Activated naive CD8-positive, alpha-beta T cell treated with anti-CD3 and anti-CD28 coated beads, Interleukin-2, amount 10 ng/mL, durations not matched to agents 7 days and 5 days (primary cell): Measurements from ENCODE around the gene ZFP69. TPM values are rescaled to one million over a fixed set of nuclear protein-coding genes. Genes with fewer than 3 reads are reported as not detected.
"Not testable (repeated sequence)": the region's sequence is repeated elsewhere in the genome, so short reads cannot be mapped to it uniquely, and the experiment has no call there.

Experiments used
- ATAC-seq: fragments of 150-1000 bp; cut with Tn5 transposase; one replicate; pipeline ENCODE4 v1.10.0; 2021; ENCODE audit warnings: low read depth, moderate library complexity
- POLR2A ChIA-PET: fragments of 350-600 bp; sonication (Branson Sonifier 250); formaldehyde crosslinking; loops from one replicate; lab custom pipeline; 2021; ENCODE audit warnings: antibody characterized with exemption; lab: Charles Lee
- DNase-seq: peaks from one replicate; pipeline ENCODE4 v3.0.0; 2021
- H3K27ac Mint-ChIP-seq: one replicate; pipeline ENCODE4 v1.8.0; 2022; ENCODE audit warnings: mild to moderate bottlenecking, mixed read lengths
- H3K27me3 Mint-ChIP-seq: one replicate; pipeline ENCODE4 v1.8.0; 2022; ENCODE audit warnings: mild to moderate bottlenecking, moderate library complexity, mixed read lengths
- H3K36me3 Mint-ChIP-seq: one replicate; pipeline ENCODE4 v1.8.0; 2021; ENCODE audit warnings: mild to moderate bottlenecking, mixed read lengths
- H3K4me1 Mint-ChIP-seq: one replicate; pipeline ENCODE4 v1.8.0; 2021; ENCODE audit warnings: mixed read lengths
- H3K4me3 Mint-ChIP-seq: one replicate; pipeline ENCODE4 v1.8.0; 2022; ENCODE audit warnings: mild to moderate bottlenecking, moderate library complexity, mixed read lengths
- H3K9me3 Mint-ChIP-seq: one replicate; pipeline ENCODE4 v1.8.0; 2021; ENCODE audit warnings: mixed read lengths
- total RNA-seq, 2 experiments: library from RNA; stranded (reverse); gene quantifications; one replicate each; pipeline ENCODE4 v1.2.3, GENCODE V29; 2021

The ZFP69 gene
- total RNA-seq, 2 experiments from 2014 or later, result 2.3 to 2.9 TPM

DNA sequence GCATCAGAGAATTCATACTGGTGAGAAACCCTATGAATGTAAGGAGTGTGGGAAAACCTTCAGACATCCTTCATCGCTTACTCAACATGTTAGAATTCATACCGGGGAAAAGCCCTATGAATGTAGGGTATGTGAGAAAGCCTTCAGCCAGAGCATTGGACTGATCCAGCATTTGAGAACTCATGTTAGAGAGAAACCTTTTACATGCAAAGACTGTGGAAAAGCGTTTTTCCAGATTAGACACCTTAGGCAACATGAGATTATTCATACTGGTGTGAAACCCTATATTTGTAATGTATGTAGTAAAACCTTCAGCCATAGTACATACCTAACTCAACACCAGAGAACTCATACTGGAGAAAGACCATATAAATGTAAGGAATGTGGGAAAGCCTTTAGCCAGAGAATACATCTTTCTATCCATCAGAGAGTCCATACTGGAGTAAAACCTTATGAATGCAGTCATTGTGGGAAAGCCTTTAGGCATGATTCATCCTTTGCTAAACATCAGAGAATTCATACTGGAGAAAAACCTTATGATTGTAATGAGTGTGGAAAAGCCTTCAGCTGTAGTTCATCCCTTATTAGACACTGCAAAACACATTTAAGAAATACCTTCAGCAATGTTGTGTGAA is 14.0 kb upstream of the ZFP69 start:
- Mint-ChIP-seq H3K9me3 (peaks cover 49% of the 10 kb centered on the region), H3K4me3 (no peak overlapping the region), H3K27me3 (no peaks in the 10 kb centered on the region), H3K36me3 (peaks cover 78% of the 10 kb centered on the region), H3K27ac (no peak overlapping the region), H3K4me1 (peaks cover 6% of the 10 kb centered on the region)
- ATAC-seq (no peak), DNase-seq (no peak)
- POLR2A ChIA-PET, result no interaction called here

DNA sequence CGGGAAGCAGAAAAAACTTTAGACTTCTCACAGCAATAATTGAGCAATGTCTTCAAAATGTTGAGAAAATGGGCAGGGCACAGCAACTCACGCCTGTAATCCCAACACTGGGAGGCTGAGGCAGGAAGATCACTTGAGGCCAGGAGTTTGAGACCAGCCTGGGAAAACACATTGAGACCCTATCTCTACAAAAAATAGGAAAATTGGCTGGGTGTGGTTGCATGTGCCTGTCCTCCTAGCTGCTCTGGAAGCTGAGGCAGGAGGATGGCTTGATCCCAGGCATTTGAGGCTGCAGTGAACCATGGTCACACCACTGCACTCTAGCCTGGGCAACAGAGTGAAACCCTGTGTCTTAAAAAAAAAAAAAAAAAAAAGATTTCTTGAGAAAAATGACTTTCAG is 7.8 kb upstream of the ZFP69 start:
- DNase-seq (no peak), ATAC-seq (no peak)
- no peak overlapping the region for H3K27ac Mint-ChIP-seq
- peaks cover 47% of the 10 kb centered on the region for H3K36me3 Mint-ChIP-seq
- no peak overlapping the region for H3K4me3 Mint-ChIP-seq
- no peaks in the 10 kb centered on the region for H3K4me1 Mint-ChIP-seq
- POLR2A ChIA-PET, result interaction anchor here (0.7 kb wide), 1 partner anchor 341 kb away, joined by 3 read pairs; no protein-coding TSS in a partner anchor
- H3K27me3 Mint-ChIP-seq, result no peaks in the 10 kb centered on the region
- H3K9me3 Mint-ChIP-seq, result peaks cover 43% of the 10 kb centered on the region

DNA sequence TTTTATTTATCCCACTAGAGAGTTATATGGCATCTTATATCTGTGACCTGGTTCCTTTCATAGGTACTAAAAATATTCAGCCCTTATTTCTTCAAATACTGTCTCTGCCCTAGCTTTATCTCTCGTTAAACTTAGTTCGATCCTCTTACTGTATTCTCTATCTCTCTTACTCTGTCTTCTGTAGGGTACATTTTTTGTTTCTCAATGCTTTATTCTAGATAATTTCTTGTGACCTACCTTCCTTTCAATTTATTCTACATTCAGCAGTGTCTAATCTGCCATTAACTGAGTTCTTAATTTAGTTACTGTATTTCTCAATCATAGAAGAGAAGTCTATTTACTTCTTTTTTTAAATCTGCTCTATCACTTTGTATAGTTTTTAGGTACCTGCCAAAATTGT is 1.8 kb upstream of the ZFP69 start:
- Mint-ChIP-seq H3K4me3 (no peak overlapping the region), H3K9me3 (peaks cover 29% of the 10 kb centered on the region), H3K27ac (no peak overlapping the region), H3K36me3 (peaks cover 25% of the 10 kb centered on the region), H3K4me1 (peaks cover 7% of the 10 kb centered on the region), H3K27me3 (no peaks in the 10 kb centered on the region)
- ATAC-seq (no peak), DNase-seq (no peak)
- POLR2A ChIA-PET, result no interaction called here

DNA sequence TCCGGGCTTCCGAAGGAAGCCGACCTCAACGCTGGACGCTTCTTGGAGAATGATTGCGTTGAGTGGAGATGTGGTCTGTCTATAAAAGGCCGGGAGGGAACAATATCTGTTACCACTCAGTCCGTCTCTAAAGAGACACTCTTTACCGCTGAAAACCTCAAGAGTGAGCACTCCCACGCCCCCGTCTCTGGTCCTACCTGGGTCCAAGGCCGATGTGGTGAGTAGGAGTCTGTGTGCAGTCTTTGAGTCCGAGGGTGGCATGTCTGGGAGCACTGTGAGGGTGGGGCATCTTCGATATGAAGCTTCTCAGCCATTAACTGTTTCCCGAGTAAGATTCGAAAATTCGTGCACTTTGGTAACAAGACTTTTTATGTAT is 576 bp downstream of the ZFP69 start:
- Mint-ChIP-seq H3K4me1 (peaks cover 7% of the 10 kb centered on the region), H3K9me3 (peaks cover 36% of the 10 kb centered on the region), H3K4me3 (peak overlapping the region; percentile 76), H3K27ac (peak overlapping the region; percentile 67), H3K27me3 (no peaks in the 10 kb centered on the region), H3K36me3 (peaks cover 41% of the 10 kb centered on the region)
- no peak for DNase-seq
- peak; percentile 26 for ATAC-seq
- POLR2A ChIA-PET, result interaction anchor here (0.7 to 1.8 kb wide), 3 partner anchors 10 to 31 kb away, joined by 3 to 6 read pairs (median 5); partner anchors contain the start of genes EXO5 and ZFP69B

DNA sequence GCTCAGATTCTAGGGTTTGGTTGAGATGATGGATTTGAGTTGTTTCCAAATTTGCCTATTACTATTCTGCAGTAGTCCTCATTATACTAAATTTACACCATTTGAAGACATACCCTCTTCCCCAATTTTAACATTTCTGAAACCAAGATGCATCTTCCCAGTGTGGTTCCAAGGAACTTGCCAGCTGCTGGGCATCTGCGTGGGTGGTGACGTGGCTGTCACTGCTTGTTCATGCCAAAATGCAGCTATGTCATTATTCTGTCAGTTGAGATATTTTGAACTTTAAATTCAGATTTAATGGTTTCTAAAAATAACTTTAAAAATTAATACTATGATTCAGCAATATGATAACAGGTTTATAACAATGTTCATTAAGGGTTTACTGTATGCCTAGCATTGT is 1.2 kb downstream of the ZFP69 start:
- no peak for ATAC-seq
- H3K36me3 Mint-ChIP-seq, result peaks cover 41% of the 10 kb centered on the region
- peaks cover 30% of the 10 kb centered on the region for H3K9me3 Mint-ChIP-seq
- H3K4me1 Mint-ChIP-seq, result peaks cover 7% of the 10 kb centered on the region
- DNase-seq, result no peak
- peak overlapping the region; percentile 67 for H3K27ac Mint-ChIP-seq
- no peaks in the 10 kb centered on the region for H3K27me3 Mint-ChIP-seq
- POLR2A ChIA-PET, result interaction anchor here (0.6 to 1.8 kb wide), 5 partner anchors 9 to 37 kb away, joined by 3 to 6 read pairs (median 4); partner anchors contain the start of genes EXO5 and ZFP69B
- H3K4me3 Mint-ChIP-seq, result peak overlapping the region; percentile 76

DNA sequence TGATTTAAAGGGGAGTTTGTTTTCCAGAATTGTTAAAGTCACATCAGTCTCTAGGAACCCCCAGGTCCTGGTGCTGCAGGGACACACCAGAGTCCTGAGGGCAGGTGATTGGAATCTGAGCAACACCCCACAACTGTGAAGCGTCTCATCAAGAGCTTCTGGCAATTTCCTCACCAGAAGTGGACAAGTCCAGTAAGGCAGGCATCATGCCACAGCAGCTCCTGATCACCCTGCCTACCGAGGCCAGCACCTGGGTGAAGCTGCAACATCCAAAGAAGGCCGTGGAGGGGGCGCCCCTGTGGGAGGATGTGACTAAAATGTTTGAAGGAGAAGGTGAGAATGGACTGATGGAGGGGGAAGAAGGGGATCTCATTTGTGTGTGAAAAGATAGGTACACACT is 2.1 kb downstream of the ZFP69 start:
- H3K4me3 Mint-ChIP-seq, result no peak overlapping the region
- POLR2A ChIA-PET, result interaction anchor here (1.0 kb wide), 1 partner anchor 28 kb away, joined by 3 read pairs; no protein-coding TSS in a partner anchor
- DNase-seq (no peak), ATAC-seq (no peak)
- no peak overlapping the region for H3K27ac Mint-ChIP-seq
- H3K36me3 Mint-ChIP-seq, result peaks cover 46% of the 10 kb centered on the region
- H3K4me1 Mint-ChIP-seq, result peaks cover 7% of the 10 kb centered on the region
- H3K9me3 Mint-ChIP-seq, result peaks cover 24% of the 10 kb centered on the region
- H3K27me3 Mint-ChIP-seq, result no peaks in the 10 kb centered on the region

DNA sequence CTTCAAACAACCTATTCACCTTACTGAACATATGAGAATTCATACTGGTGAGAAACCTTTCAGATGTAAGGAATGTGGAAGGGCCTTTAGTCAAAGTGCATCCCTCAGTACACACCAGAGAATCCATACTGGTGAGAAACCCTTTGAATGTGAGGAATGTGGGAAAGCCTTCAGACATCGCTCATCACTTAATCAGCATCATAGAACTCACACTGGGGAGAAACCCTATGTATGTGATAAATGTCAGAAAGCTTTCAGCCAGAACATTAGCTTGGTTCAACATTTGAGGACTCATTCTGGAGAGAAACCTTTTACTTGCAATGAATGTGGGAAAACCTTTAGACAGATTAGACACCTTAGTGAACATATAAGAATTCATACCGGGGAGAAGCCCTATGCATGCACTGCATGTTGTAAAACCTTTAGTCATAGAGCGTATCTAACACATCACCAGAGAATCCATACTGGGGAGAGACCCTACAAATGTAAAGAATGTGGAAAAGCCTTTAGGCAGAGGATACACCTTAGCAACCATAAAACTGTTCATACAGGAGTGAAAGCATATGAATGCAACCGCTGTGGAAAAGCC is 18.3 kb downstream of the ZFP69 start:
- Mint-ChIP-seq H3K27ac (no peak overlapping the region), H3K27me3 (no peaks in the 10 kb centered on the region), H3K9me3 (peaks cover 46% of the 10 kb centered on the region), H3K36me3 (peaks cover 71% of the 10 kb centered on the region), H3K4me1 (no peaks in the 10 kb centered on the region), H3K4me3 (no peak overlapping the region)
- DNase-seq, result no peak
- POLR2A ChIA-PET, result interaction anchor here (0.7 kb wide), 2 partner anchors 13 to 14 kb away, joined by 4 read pairs; no protein-coding TSS in a partner anchor
- ATAC-seq, result no peak

DNA sequence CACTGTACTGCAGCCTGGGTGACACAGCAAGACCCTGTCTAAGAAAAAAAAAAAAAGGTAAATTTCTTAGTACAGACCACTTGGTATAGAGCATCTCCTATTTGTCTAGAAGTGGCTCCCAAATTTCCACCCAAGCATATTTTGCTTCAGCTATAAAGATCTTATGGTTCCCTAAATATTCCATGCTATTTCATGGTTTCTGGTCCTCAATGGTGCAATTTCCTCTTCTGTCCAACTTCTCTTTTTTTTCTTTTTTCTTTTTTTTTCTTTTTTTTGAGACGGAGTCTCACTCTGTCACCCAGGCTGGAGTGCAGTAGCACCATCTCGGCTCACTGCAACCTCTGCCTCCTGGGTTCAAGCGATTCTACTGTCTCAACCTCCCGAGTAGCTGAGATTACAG is 25.6 kb downstream of the ZFP69 start:
- Mint-ChIP-seq H3K9me3 (peaks cover 40% of the 10 kb centered on the region), H3K36me3 (peaks cover 55% of the 10 kb centered on the region)
- H3K27me3 Mint-ChIP-seq, POLR2A ChIA-PET, DNase-seq, ATAC-seq, H3K4me3 Mint-ChIP-seq, H3K4me1 Mint-ChIP-seq, H3K27ac Mint-ChIP-seq: not testable (repeated sequence)

DNA sequence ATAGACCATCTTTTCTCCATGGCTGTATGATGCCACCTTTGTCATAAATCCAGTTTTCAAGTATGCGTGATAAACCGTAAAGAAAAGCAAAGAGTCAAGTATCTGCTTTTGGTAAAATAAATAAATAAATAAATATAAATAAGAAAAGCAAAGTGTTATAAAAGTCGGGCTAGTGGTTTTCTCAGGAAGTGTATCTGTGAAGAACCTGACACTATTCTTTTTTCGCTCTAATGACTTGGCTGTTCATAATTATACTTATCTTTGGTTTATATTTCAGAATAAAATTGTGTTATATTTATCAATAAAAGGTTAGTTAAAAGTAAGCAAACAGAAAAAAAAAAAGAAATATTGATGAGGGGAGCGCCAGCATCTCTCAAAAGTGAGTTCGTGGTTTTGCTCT is 30.9 kb downstream of the ZFP69 start:
- Mint-ChIP-seq H3K4me1 (peaks cover 10% of the 10 kb centered on the region), H3K27ac (peak overlapping the region; percentile 86), H3K36me3 (peaks cover 60% of the 10 kb centered on the region), H3K27me3 (no peaks in the 10 kb centered on the region), H3K9me3 (peaks cover 26% of the 10 kb centered on the region), H3K4me3 (peak overlapping the region; percentile 95)
- no peak for ATAC-seq
- POLR2A ChIA-PET, result interaction anchor here (0.6 to 2.0 kb wide), 9 partner anchors 10 to 472 kb away, joined by 3 to 20 read pairs (median 6); partner anchors contain the start of genes CTPS1, ZFP69, ZFP69B and ZNF684
- no peak for DNase-seq

DNA sequence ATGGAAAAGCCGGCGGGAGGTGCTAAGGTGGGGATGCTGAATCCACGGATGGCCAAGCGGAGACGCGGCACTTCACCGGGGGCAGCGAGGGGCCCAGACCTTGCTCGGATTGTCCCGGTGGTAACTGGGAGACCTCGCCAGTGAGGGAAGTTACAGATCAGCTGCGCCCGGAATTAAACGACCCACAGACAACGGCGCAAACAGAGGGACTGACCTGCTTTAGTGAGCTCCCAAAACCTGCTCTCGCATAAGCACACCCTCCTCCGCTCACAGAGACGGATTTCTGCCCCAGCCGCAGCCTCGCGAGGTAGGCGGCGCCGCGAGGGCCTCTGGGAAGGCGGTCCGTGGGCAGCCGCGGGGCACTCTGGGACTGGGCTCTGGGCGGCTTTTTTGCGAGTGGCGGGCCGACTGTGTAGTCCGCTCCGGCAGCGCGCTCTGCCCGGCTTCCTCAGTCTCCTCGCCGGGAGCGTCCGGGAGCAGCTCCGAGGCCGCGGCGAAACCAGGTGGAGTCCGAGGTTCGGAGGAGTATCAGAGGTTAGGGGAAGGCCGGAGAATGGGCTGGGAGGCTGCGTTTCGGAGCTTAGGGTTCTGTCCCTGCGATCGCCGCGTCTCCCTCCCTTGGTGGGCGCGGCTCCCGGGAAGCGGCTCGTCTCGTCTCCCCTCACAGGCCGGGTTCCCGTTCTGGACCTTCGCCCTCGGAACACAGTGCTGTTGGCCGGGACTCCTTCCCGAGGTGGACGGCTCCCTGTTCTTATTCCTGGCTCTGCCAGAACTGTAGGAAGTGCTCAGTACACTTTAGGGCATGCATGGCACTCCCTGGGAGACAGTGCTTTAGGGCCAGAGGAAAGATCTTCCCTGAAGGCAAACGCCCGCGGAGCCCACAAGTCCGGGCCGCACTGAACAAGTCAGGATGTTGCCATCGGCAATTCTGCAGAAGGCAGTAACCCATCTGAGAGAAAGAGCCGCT is 31.6 kb downstream of the ZFP69 start, which contains the start of gene EXO5:
EXO5 (plus strand) TSS at position 393 of the 967 bp plus-strand sequence. CDS start 5,778 bp downstream, outside the sequence.
- Mint-ChIP-seq H3K4me1 (peaks cover 10% of the 10 kb centered on the region), H3K4me3 (peak within 1 kb of the TSS; percentile 95), H3K36me3 (peaks cover 57% of the 10 kb centered on the region), H3K27ac (peak within 1 kb of the TSS; percentile 86), H3K27me3 (no peaks in the 10 kb centered on the region), H3K9me3 (peaks cover 22% of the 10 kb centered on the region)
- DNase-seq, result peak; percentile 91
- peak; percentile 98 for ATAC-seq
- POLR2A ChIA-PET, result interaction anchor here (0.6 to 2.0 kb wide), 13 partner anchors 10 to 471 kb away, joined by 3 to 20 read pairs (median 4); partner anchors contain the start of genes CTPS1, SMAP2, ZFP69 and ZFP69B

DNA sequence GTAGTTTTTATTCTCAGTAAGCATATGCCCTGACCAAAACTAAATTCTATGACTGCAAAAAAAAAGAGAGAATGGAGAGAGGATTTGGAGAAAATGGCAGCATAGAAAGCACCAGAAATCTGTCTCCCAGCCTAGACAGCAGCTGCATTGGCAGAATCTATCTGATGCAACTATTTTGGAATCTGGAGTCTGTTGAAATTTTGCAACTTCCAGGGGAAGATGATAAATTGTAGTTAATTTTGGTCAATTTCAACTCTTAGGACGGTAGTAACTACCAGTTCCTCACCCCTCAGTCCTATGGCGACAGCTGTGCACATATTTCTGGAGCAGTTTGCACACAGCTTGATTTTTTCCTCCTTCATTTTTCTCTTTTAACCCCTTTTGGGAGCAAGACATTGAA is 42.4 kb downstream of the ZFP69 start:
- H3K36me3 Mint-ChIP-seq, result peaks cover 40% of the 10 kb centered on the region
- POLR2A ChIA-PET, result interaction anchor here (3.0 kb wide), 1 partner anchor 11 kb away, joined by 10 read pairs; the partner anchor contains the start of gene EXO5
- peaks cover 36% of the 10 kb centered on the region for H3K9me3 Mint-ChIP-seq
- H3K4me3 Mint-ChIP-seq, result no peak overlapping the region
- H3K27ac Mint-ChIP-seq, result no peak overlapping the region
- ATAC-seq, result no peak
- H3K4me1 Mint-ChIP-seq, result no peaks in the 10 kb centered on the region
- DNase-seq, result no peak
- no peaks in the 10 kb centered on the region for H3K27me3 Mint-ChIP-seq

DNA sequence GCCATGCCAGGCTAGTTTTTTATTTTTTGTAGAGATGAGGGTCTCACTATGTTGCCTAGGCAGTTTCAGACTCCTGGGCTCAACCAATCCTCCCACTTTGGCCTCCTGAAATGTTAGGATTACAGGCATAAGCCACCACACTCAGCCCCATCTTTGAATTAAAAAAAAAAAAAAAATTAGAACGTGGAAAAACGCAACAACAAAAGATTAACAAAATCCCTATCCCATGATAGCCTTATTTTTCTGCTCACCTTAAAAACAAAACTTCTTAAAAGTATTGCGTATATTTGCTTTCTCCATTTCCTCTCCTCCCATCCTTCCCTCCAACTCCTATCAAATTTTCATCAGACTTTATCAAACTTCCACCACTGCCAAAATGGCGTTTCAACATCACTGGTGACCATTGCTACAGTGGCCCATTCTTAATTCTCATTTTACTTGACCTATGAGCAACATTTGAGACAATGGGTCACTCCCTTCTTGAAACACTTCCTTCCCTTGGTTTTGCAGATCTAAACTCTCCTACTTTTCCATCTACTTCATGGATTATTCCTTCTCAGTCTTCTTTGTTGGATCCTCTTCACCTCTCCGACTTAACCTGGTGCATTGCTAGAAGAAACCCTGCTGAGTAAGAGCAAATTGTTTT is 53.8 kb downstream of the ZFP69 start:
- Mint-ChIP-seq H3K4me3 (peak overlapping the region; percentile 98), H3K27ac (peak overlapping the region; percentile 93), H3K9me3 (peaks cover 9% of the 10 kb centered on the region), H3K36me3 (peaks cover 18% of the 10 kb centered on the region), H3K4me1 (peaks cover 17% of the 10 kb centered on the region), H3K27me3 (peaks cover 4% of the 10 kb centered on the region)
- DNase-seq (no peak), ATAC-seq (no peak)
- POLR2A ChIA-PET, result interaction anchor here (0.6 to 2.2 kb wide), 9 partner anchors 10 to 455 kb away, joined by 3 to 20 read pairs (median 5); partner anchors contain the start of genes CTPS1, EXO5, NFYC and ZFP69B
